OCI-LY1 (cell line): ENCODE measurements around the gene APBA1.

Source experiments
- H2AFZ ChIP-seq: fragments of 200-600 bp; sonication (generic), shearing (Covaris generic); 2 replicates; pipeline ENCODE4 v1.6.0; 2014; ENCODE audit warnings: antibody characterized with exemption, mild to moderate bottlenecking, low read length
- H3F3A ChIP-seq: fragments of 200-600 bp; sonication (generic), shearing (Covaris generic); 2 replicates; pipeline ENCODE4 v1.6.0; 2014; ENCODE audit warnings: mild to moderate bottlenecking, antibody characterized with exemption, low read length, moderate library complexity; ENCODE audit not compliant: insufficient read depth
- H3K27ac ChIP-seq: fragments of 200-600 bp; sonication (generic); 2 replicates; pipeline ENCODE4 v1.5.1; 2014; ENCODE audit warnings: low read length, mixed run types, mild to moderate bottlenecking, low read depth; ENCODE audit not compliant: poor library complexity, severe bottlenecking
- H3K27me3 ChIP-seq: fragments of 200-600 bp; sonication (generic); 2 replicates; pipeline ENCODE4 v1.6.0; 2014; ENCODE audit warnings: antibody characterized with exemption, mild to moderate bottlenecking, low read length, moderate library complexity; ENCODE audit not compliant: insufficient read depth
- H3K36me3 ChIP-seq: fragments of 200-600 bp; sonication (generic); 2 replicates; pipeline ENCODE4 v1.6.1; 2014; ENCODE audit warnings: mild to moderate bottlenecking, antibody characterized with exemption, low read length, moderate library complexity, mixed read lengths; ENCODE audit not compliant: insufficient read depth
- H3K4me1 ChIP-seq: fragments of 200-600 bp; sonication (generic); 2 replicates; pipeline ENCODE4 v1.5.1; 2014; ENCODE audit warnings: mild to moderate bottlenecking, low read length, moderate library complexity; ENCODE audit not compliant: insufficient read depth, severe bottlenecking
- H3K4me2 ChIP-seq: fragments of 200-600 bp; sonication (generic), shearing (Covaris generic); 2 replicates; pipeline ENCODE4 v1.6.1; 2014; ENCODE audit warnings: low read length
- H3K4me3 ChIP-seq: fragments of 200-600 bp; sonication (generic); 2 replicates; pipeline ENCODE4 v1.5.1; 2014; ENCODE audit warnings: low read length, low read depth, mild to moderate bottlenecking, mixed read lengths; ENCODE audit not compliant: poor library complexity, severe bottlenecking
- H3K79me2 ChIP-seq: fragments of 200-600 bp; shearing (Covaris generic); 2 replicates; pipeline ENCODE4 v1.6.1; 2016; ENCODE audit warnings: mixed run types, low read length, mixed read lengths; ENCODE audit not compliant: insufficient read depth
- H3K9ac ChIP-seq: fragments of 200-600 bp; sonication (generic), shearing (Covaris generic); 2 replicates; pipeline ENCODE4 v1.6.1; 2014; ENCODE audit warnings: mild to moderate bottlenecking, low read length, mixed read lengths
- H3K9me2 ChIP-seq: fragments of 200-600 bp; sonication (generic), shearing (Covaris generic); 2 replicates; pipeline ENCODE4 v1.6.1; 2014; ENCODE audit warnings: low read depth, mild to moderate bottlenecking, low read length, mixed read lengths
- H3K9me3 ChIP-seq: fragments of 200-600 bp; shearing (Covaris generic); 2 replicates; pipeline ENCODE4 v1.6.1; 2014; ENCODE audit warnings: low read length, mixed read lengths
- H4K20me1 ChIP-seq: fragments of 200-600 bp; sonication (generic), shearing (Covaris generic); 2 replicates; pipeline ENCODE4 v1.6.0; 2016; ENCODE audit warnings: mild to moderate bottlenecking, low read length; ENCODE audit not compliant: insufficient read depth
- CTCF ChIP-seq: fragments of 200-600 bp; sonication (generic), shearing (Covaris generic); IDR thresholded peaks from 2 replicates; pipeline ENCODE4 v1.5.1; 2017; ENCODE audit warnings: mild to moderate bottlenecking, antibody characterized with exemption, low read length, moderate library complexity, mixed read lengths
- EZH2 ChIP-seq: fragments of 200-600 bp; sonication (generic), shearing (Covaris generic); IDR thresholded peaks from 2 replicates; pipeline ENCODE4 v1.8.0; 2017; ENCODE audit warnings: borderline replicate concordance, mixed run types, mild to moderate bottlenecking, antibody characterized with exemption, low read length, moderate library complexity, mixed read lengths

Gene APBA1

GRCh38 chr9:69486498-69486897 is 185.7 kb downstream of the APBA1 start:
- TF ChIP-seq EZH2 (no peak), CTCF (no peak)
- Histone ChIP-seq H3K4me2 (no peak overlapping the region), H3F3A (no peaks in the 10 kb centered on the region)

GRCh38 chr9:69485466-69485865 is 186.7 kb downstream of the APBA1 start:
- Histone ChIP-seq H3K9me3 (no peaks in the 10 kb centered on the region), H3K9ac (no peak overlapping the region), H3K4me1 (no peaks in the 10 kb centered on the region), H3K27me3 (no peaks in the 10 kb centered on the region), H3F3A (no peaks in the 10 kb centered on the region), H3K79me2 (no peaks in the 10 kb centered on the region), H2AFZ (no peak overlapping the region), H3K4me3 (no peak overlapping the region), H3K9me2 (no peaks in the 10 kb centered on the region), H3K36me3 (no peaks in the 10 kb centered on the region), H3K27ac (no peak overlapping the region), H4K20me1 (no peaks in the 10 kb centered on the region), H3K4me2 (no peak overlapping the region)
- no peak for TF ChIP-seq EZH2
- no peak for TF ChIP-seq CTCF

More at GRCh38 chr9:69486498-69486897, 185.7 kb downstream of the APBA1 start:
- Histone ChIP-seq H3K36me3 (no peaks in the 10 kb centered on the region), H2AFZ (no peak overlapping the region), H3K9me2 (no peaks in the 10 kb centered on the region), H4K20me1 (no peaks in the 10 kb centered on the region), H3K9me3 (no peaks in the 10 kb centered on the region), H3K9ac (no peak overlapping the region), H3K27me3 (no peaks in the 10 kb centered on the region), H3K4me1 (no peaks in the 10 kb centered on the region), H3K4me3 (no peak overlapping the region), H3K79me2 (no peaks in the 10 kb centered on the region), H3K27ac (no peak overlapping the region)

- Histone ChIP-seq H2AFZ (no peak overlapping the region), H3K79me2 (no peaks in the 10 kb centered on the region), H3K27me3 (no peaks in the 10 kb centered on the region), H3K27ac (no peak overlapping the region), H4K20me1 (no peaks in the 10 kb centered on the region), H3K4me3 (no peak overlapping the region), H3K36me3 (no peaks in the 10 kb centered on the region), H3K9ac (no peak overlapping the region), H3K9me2 (no peaks in the 10 kb centered on the region), H3K9me3 (no peaks in the 10 kb centered on the region), H3K4me1 (no peaks in the 10 kb centered on the region), H3K4me2 (no peak overlapping the region), H3F3A (no peaks in the 10 kb centered on the region)
- TF ChIP-seq CTCF (no peak), EZH2 (no peak)
Measured at GRCh38 chr9:69483886-69484422, 188.2 kb downstream of the APBA1 start.
